ENCODE results near the gene TLX2. TPM values are rescaled to one million over a fixed set of nuclear protein-coding genes. Genes with fewer than 3 reads are reported as not detected.

TLX2 gene
- total and polyA plus RNA-seq, 4 donors = not detected

- Histone ChIP-seq H3K4me3 (ENCODE audit: low read length in 2 of 2) (no peak overlapping the region), H3K36me3 (ENCODE audit: control insufficient read depth in 1 of 2, insufficient read depth in 2 of 2, low read length in 1 of 2) (no peaks in the 10 kb centered on the region), H3K4me1 (ENCODE audit: control insufficient read depth in 1 of 2, insufficient read depth in 2 of 2, low read length in 2 of 2) (no peaks in the 10 kb centered on the region), H3K27me3 (ENCODE audit: control insufficient read depth in 1 of 2, insufficient read depth in 2 of 2, low read length in 1 of 2) (no peaks in the 10 kb centered on the region), H3K27ac (ENCODE audit: low read depth in 1 of 2, low read length in 2 of 2) (no peak overlapping the region), H3K9me3 (ENCODE audit: control insufficient read depth, low read length) (no peaks in the 10 kb centered on the region)
- WGBS, 2 donors = 89 to 90% methylated on average over 10 of the region's 10 CpGs
- ATAC-seq (ENCODE audit: low FRiP score) = no peak
- no peak for DNase-seq
- intact Hi-C loops (cut with DNase I) = loop anchor here in 1 of 2 donors (10.0 kb wide), 1 partner anchor 49 kb away; no protein-coding TSS in a partner anchor
Observed at GRCh38 chr2:74535440-74535965, 21.3 kb downstream of the TLX2 start.

GRCh38 chr2:74536166-74536950 lies 22.1 kb downstream of the TLX2 start:
- WGBS, 2 donors = 84 to 85% methylated on average over 23 of the region's 23 CpGs
- Histone ChIP-seq H3K9me3 (ENCODE audit: control insufficient read depth, low read length) (no peaks in the 10 kb centered on the region), H3K27me3 (ENCODE audit: control insufficient read depth in 1 of 2, insufficient read depth in 2 of 2, low read length in 1 of 2) (no peaks in the 10 kb centered on the region), H3K36me3 (ENCODE audit: control insufficient read depth in 1 of 2, insufficient read depth in 2 of 2, low read length in 1 of 2) (no peaks in the 10 kb centered on the region), H3K4me1 (ENCODE audit: control insufficient read depth in 1 of 2, insufficient read depth in 2 of 2, low read length in 2 of 2) (no peaks in the 10 kb centered on the region), H3K27ac (ENCODE audit: low read depth in 1 of 2, low read length in 2 of 2) (no peak overlapping the region), H3K4me3 (ENCODE audit: low read length in 2 of 2) (no peak overlapping the region)
- intact Hi-C loops (cut with DNase I) = loop anchor here in 1 of 2 donors (10.0 kb wide), 1 partner anchor 48 kb away; no protein-coding TSS in a partner anchor
- ATAC-seq (ENCODE audit: low FRiP score) (no peak), DNase-seq (no peak)

DNA sequence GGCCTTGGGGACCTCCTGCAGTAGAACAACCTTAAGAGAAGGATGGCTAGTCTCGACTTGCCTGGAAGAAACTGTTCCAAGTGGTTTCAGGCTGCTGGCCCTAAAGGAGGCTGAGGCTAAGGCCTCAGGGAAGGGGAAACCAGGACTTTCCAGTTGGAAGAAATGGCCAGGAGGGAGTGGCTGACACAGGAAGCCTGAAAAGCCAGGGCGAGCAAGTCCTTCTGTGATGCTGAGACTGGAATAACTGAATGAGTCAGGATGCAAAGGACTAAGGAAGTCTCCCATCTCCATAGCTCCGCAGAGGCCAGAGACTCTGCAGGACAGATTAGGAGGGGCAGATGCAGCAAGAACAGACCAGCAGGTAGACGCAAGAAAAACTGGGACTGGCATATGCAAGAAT lies 22.9 kb downstream of the TLX2 start:
- Histone ChIP-seq H3K27ac (ENCODE audit: low read depth in 1 of 2, low read length in 2 of 2) (no peak overlapping the region), H3K27me3 (ENCODE audit: control insufficient read depth in 1 of 2, insufficient read depth in 2 of 2, low read length in 1 of 2) (no peaks in the 10 kb centered on the region), H3K36me3 (ENCODE audit: control insufficient read depth in 1 of 2, insufficient read depth in 2 of 2, low read length in 1 of 2) (no peaks in the 10 kb centered on the region), H3K9me3 (ENCODE audit: control insufficient read depth, low read length) (no peaks in the 10 kb centered on the region), H3K4me3 (ENCODE audit: low read length in 2 of 2) (no peak overlapping the region), H3K4me1 (ENCODE audit: control insufficient read depth in 1 of 2, insufficient read depth in 2 of 2, low read length in 2 of 2) (no peaks in the 10 kb centered on the region)
- WGBS, 2 donors = 69 to 70% methylated on average over 4 of the region's 4 CpGs
- DNase-seq (no peak), ATAC-seq (ENCODE audit: low FRiP score) (no peak)
- intact Hi-C loops (cut with DNase I) = loop anchor here in 1 of 2 donors (10.0 kb wide), 1 partner anchor 48 kb away; no protein-coding TSS in a partner anchor

- ATAC-seq (ENCODE audit: low FRiP score) (no peak), DNase-seq (no peak)
- H3K36me3 ChIP-seq (ENCODE audit: control insufficient read depth in 1 of 2, insufficient read depth in 2 of 2, low read length in 1 of 2) = no peaks in the 10 kb centered on the region
- no peak overlapping the region for H3K4me3 ChIP-seq (ENCODE audit: low read length in 2 of 2)
- intact Hi-C loops (cut with DNase I) = loop anchor here in 1 of 2 donors (10.0 kb wide), 1 partner anchor 46 kb away; no protein-coding TSS in a partner anchor
- H3K27me3 ChIP-seq (ENCODE audit: control insufficient read depth in 1 of 2, insufficient read depth in 2 of 2, low read length in 1 of 2) = no peaks in the 10 kb centered on the region
- no peaks in the 10 kb centered on the region for H3K9me3 ChIP-seq (ENCODE audit: control insufficient read depth, low read length)
- H3K27ac ChIP-seq (ENCODE audit: low read depth in 1 of 2, low read length in 2 of 2) = no peak overlapping the region
- H3K4me1 ChIP-seq (ENCODE audit: control insufficient read depth in 1 of 2, insufficient read depth in 2 of 2, low read length in 2 of 2) = no peaks in the 10 kb centered on the region
- WGBS, 2 donors = 81 to 84% methylated on average over 7 of the region's 7 CpGs
Observed at GRCh38 chr2:74538881-74539339, 24.7 kb downstream of the TLX2 start.

- H3K4me1 ChIP-seq (ENCODE audit: control insufficient read depth in 1 of 2, insufficient read depth in 2 of 2, low read length in 2 of 2) = no peaks in the 10 kb centered on the region
- no peaks in the 10 kb centered on the region for H3K36me3 ChIP-seq (ENCODE audit: control insufficient read depth in 1 of 2, insufficient read depth in 2 of 2, low read length in 1 of 2)
- WGBS, 2 donors = 82 to 91% methylated on average over 5 of the region's 5 CpGs
- no peak overlapping the region for H3K27ac ChIP-seq (ENCODE audit: low read depth in 1 of 2, low read length in 2 of 2)
- no peak overlapping the region for H3K4me3 ChIP-seq (ENCODE audit: low read length in 2 of 2)
- H3K9me3 ChIP-seq (ENCODE audit: control insufficient read depth, low read length) = no peaks in the 10 kb centered on the region
- H3K27me3 ChIP-seq (ENCODE audit: control insufficient read depth in 1 of 2, insufficient read depth in 2 of 2, low read length in 1 of 2) = no peaks in the 10 kb centered on the region
- intact Hi-C loops (cut with DNase I) = no loop called here
- ATAC-seq (ENCODE audit: low FRiP score) = peak; percentile 77
- DNase-seq = peak in 1 of 2 donors; percentile 80
Observed at GRCh38 chr2:74540291-74540690, 26.0 kb downstream of the TLX2 start.

DNA sequence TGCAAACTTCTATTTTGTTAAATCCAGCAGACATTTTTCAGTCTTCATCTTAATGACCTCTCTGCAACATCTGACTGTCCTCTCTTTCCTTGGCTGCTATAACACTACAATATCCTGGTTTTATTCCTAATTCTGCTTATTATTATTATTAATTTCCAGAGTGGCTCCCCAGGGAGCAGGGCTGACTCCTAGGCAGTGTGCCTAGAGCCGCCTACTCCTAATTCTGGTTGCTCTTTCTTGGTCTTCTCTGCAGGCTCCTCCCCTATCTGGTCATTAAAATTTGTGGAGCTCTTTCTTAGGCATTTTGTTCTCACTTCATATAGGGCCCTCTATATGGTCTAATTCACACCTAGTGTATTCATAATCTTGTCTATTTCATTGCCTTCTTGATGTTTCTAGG lies 28.7 kb downstream of the TLX2 start:
- H3K27me3 ChIP-seq (ENCODE audit: control insufficient read depth in 1 of 2, insufficient read depth in 2 of 2, low read length in 1 of 2) = no peaks in the 10 kb centered on the region
- H3K36me3 ChIP-seq (ENCODE audit: control insufficient read depth in 1 of 2, insufficient read depth in 2 of 2, low read length in 1 of 2) = no peaks in the 10 kb centered on the region
- no peaks in the 10 kb centered on the region for H3K4me1 ChIP-seq (ENCODE audit: control insufficient read depth in 1 of 2, insufficient read depth in 2 of 2, low read length in 2 of 2)
- H3K4me3 ChIP-seq (ENCODE audit: low read length in 2 of 2) = no peak overlapping the region
- 88 to 91% methylated on average over 1 of the region's 1 CpG for WGBS, 2 donors
- intact Hi-C loops (cut with DNase I) = no loop called here
- DNase-seq (no peak), ATAC-seq (ENCODE audit: low FRiP score) (no peak)
- H3K27ac ChIP-seq (ENCODE audit: low read depth in 1 of 2, low read length in 2 of 2) = no peak overlapping the region
- no peaks in the 10 kb centered on the region for H3K9me3 ChIP-seq (ENCODE audit: control insufficient read depth, low read length)

DNA sequence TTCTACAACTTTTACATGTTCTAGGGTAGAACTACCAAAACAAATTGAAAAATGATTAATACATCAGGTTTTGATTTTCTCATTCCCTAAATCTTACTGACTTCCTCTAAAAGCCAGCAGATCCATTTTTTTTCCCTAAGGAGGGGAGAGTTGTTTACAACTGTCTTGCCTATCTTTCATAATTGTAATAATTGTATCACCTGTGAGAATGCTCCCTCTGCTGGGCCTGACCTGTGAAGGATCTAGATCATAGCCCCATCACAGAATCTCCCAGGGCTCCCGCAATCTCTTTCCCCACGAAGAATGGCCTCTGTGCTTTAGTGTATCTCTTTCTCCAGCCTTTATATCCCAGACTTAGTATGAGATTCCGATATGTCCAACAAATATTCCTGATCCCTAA lies 30.4 kb downstream of the TLX2 start:
- Histone ChIP-seq H3K36me3 (ENCODE audit: control insufficient read depth in 1 of 2, insufficient read depth in 2 of 2, low read length in 1 of 2) (no peaks in the 10 kb centered on the region), H3K9me3 (ENCODE audit: control insufficient read depth, low read length) (no peaks in the 10 kb centered on the region), H3K27me3 (ENCODE audit: control insufficient read depth in 1 of 2, insufficient read depth in 2 of 2, low read length in 1 of 2) (no peaks in the 10 kb centered on the region), H3K27ac (ENCODE audit: low read depth in 1 of 2, low read length in 2 of 2) (no peak overlapping the region), H3K4me1 (ENCODE audit: control insufficient read depth in 1 of 2, insufficient read depth in 2 of 2, low read length in 2 of 2) (no peaks in the 10 kb centered on the region), H3K4me3 (ENCODE audit: low read length in 2 of 2) (no peak overlapping the region)
- ATAC-seq (ENCODE audit: low FRiP score) = no peak
- WGBS, 2 donors = 92 to 95% methylated on average over 3 of the region's 3 CpGs
- no peak for DNase-seq
- intact Hi-C loops (cut with DNase I) = loop anchor here in 1 of 2 donors (5.0 kb wide), 1 partner anchor 38 kb away; no protein-coding TSS in a partner anchor

- Histone ChIP-seq H3K9me3 (ENCODE audit: control insufficient read depth, low read length) (no peaks in the 10 kb centered on the region), H3K27ac (ENCODE audit: low read depth in 1 of 2, low read length in 2 of 2) (no peak overlapping the region), H3K4me1 (ENCODE audit: control insufficient read depth in 1 of 2, insufficient read depth in 2 of 2, low read length in 2 of 2) (no peaks in the 10 kb centered on the region), H3K27me3 (ENCODE audit: control insufficient read depth in 1 of 2, insufficient read depth in 2 of 2, low read length in 1 of 2) (no peaks in the 10 kb centered on the region), H3K36me3 (ENCODE audit: control insufficient read depth in 1 of 2, insufficient read depth in 2 of 2, low read length in 1 of 2) (no peaks in the 10 kb centered on the region), H3K4me3 (ENCODE audit: low read length in 2 of 2) (no peak overlapping the region)
- ATAC-seq (ENCODE audit: low FRiP score) = no peak
- intact Hi-C loops (cut with DNase I) = loop anchor here in 1 of 2 donors (5.0 kb wide), 1 partner anchor 36 kb away; no protein-coding TSS in a partner anchor
- 88 to 90% methylated on average over 3 of the region's 3 CpGs for whole genome bisulfite sequencing, 2 donors
- no peak for DNase-seq
Observed at GRCh38 chr2:74546004-74546403, 31.8 kb downstream of the TLX2 start.
